ENCODE data around the gene ATG2A. TPM values are rescaled to one million over a fixed set of nuclear protein-coding genes. Genes with fewer than 3 reads are reported as not detected.
"Not testable (repeated sequence)": the region's sequence is repeated elsewhere in the genome, so short reads cannot be mapped to it uniquely, and the experiment has no call there.

Gene ATG2A
- polyA plus RNA-seq, 3 donors, result 12.4 to 14.7 (median 14.5) TPM

DNA sequence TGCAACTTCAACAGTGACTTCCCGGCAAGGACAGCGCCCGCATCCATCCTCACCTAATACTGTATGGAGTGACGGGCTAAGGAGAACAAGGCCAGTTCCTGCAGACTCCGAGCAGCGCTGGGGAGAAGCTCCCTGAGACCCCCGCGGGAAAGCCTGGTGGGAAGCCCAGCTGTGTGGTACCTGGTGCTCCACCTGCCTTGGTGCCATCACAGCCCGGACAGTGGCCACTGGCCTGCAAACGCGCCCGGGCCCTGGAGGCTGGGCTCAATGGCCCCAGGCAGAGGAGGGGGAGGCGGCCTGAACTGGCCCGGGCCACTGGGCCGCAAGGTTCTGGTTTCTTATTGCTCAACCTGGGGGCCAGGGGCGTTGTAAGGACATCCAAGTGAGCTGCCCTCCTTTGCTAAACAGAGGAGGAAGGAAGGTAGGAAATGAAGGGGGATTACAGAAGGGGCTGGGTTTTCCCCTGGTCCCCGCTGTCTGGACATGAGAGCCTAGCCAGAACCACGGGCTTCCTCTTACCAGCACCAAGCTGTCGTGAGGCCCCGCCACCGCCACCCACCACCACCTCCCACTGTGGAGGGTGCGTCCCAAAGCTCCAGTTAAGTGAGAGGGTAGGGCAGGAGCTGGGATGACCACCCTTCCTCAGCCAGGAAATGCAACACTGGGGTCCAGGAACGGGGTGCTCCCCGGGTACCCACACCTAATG lies 64.1 kb downstream of the ATG2A start:
- H3K27ac ChIP-seq (ENCODE audit: low read depth, low read length), result no peak overlapping the region
- 62 to 84% (median 69%) methylated on average over 21 to 24 of the region's 24 CpGs for WGBS, 3 donors

DNA sequence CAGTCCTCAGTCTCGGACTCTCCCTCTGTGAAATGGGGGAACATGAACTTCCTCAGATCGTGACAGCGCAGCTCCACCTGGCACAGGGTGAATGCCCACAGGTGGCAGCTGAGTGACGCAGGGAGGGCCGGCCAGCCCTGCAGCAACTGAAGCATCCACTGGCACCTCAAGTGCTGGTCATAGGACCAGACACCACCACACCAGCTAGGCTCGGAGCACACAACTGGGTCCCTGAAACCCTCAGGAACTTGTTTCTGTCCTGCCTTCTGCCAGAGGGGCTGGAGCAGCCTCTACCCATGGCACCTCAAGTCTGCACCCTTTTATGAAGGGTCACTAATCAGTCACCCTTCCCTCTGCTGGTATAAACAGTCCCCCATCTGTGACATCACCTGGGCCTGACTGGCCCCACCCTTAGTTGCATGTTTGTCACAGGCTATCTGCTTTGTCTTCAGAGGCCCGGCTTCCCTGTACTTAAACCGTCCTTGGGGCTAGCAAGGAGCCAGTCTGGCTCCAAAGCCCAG lies 65.1 kb downstream of the ATG2A start:
- WGBS, 3 donors, result 80 to 88% (median 88%) methylated on average over 8 of the region's 8 CpGs
- no peak overlapping the region for H3K27ac ChIP-seq (ENCODE audit: low read depth, low read length)

DNA sequence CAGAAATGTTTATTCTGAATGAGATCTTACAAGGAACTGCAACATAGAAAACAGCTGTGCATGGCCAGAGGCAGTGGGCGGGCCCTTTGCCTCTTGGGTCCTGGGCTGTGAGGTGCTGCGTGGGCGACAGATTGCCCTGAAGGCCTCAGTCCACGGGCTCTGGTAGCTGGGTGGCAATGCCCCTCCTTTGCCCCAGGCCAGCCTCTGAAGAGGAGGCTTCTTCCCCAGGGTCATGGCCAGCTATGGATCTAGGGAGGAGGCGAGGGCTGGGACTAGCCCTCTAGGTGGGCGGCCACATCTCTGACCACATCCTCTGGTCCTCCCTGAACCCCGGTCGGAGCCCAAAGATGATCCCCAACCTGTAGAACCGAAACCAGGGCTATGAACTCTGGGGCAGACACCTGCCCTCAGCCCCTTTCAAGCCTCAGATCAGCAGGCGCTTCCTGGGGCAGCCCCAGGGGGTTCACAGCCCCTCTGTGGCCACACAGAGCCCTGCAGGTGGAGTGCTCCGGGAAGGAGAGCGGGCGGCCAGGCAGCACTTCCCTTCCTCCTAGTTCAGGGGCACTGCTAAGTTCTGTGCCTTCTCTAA lies 65.9 kb downstream of the ATG2A start:
- no peak overlapping the region for H3K27ac ChIP-seq (ENCODE audit: low read depth, low read length)
- WGBS, 3 donors, result 51 to 77% (median 64%) methylated on average over 13 of the region's 13 CpGs

DNA sequence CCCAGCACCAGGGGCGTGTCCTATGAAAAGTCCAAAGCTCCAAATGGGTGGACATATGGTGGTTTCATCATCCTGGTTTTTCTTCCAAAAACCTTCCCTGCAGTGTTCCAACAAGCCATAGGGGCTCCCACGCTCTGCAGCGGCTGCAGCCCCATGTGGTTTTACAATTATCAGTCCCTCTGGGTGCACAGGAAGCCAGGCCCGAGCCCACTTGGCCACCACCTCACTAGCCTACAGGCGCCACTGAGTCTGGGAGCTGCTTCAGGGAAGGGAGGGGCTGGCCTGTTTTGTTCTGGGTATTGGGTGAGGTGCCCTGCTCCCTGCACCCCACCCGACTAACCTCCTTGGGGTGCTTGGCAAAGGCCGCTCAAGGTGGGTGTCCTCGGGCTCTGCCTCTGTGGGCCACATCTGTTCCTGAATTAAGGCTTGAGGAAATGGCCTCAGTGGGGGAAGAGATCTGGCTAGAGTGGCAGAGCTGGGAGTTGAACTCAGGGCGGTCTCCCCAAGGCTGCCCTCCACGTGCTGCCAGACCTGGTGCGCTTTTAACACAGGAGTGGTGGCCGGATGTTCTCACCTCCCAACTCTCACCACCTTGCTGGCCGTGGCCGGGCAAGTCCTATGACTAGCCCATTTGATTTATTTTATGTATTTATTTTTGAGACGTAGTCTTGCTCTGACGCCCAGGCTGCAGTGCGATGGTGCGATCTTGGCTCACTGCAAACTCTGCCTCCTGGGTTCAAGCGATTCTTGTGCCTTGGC lies 67.2 kb downstream of the ATG2A start:
- no peak overlapping the region for H3K27ac ChIP-seq (ENCODE audit: low read depth, low read length)
- 65 to 79% (median 69%) methylated on average over 19 of the region's 19 CpGs for WGBS, 3 donors

DNA sequence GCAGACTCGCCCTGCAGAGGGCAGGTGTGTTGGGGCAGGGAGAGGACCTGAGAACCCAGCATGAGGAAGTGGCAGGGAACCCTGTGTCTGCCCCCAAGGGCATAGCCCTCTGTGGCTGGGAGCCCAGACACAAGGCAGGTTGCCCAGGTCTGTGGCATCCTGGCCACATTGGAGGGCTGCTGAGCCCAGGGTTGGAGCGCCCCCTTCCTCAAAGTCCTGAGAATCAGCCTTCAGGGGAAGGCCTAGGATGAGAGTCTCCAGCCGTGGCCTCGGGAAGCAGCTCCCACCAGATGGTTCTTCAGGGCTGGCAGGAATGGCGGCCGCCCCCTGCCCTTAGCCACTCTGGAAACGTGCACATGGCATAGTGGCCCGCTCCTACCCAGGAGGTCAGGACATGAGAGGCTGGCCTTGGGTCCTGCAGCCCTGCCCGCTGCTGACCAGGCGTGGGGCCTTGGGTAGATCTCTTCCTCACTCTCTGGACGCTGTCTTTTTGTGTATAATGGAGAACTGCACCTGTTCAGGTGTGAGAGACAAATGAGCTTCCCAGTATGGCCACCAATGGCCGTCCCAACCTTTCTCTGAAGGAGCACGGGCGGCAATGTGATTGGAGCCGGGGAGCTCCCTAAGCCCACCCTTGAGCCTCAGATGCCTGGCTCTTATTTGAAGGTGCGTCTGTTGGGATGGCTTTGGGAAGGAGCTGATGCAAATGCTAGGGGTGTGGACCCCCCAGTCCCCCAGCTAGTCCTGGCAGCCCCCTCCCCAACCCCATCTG lies 68.0 kb downstream of the ATG2A start:
- 75 to 82% (median 82%) methylated on average over 16 of the region's 16 CpGs for WGBS, 3 donors
- H3K27ac ChIP-seq (ENCODE audit: low read depth, low read length), result no peak overlapping the region

DNA sequence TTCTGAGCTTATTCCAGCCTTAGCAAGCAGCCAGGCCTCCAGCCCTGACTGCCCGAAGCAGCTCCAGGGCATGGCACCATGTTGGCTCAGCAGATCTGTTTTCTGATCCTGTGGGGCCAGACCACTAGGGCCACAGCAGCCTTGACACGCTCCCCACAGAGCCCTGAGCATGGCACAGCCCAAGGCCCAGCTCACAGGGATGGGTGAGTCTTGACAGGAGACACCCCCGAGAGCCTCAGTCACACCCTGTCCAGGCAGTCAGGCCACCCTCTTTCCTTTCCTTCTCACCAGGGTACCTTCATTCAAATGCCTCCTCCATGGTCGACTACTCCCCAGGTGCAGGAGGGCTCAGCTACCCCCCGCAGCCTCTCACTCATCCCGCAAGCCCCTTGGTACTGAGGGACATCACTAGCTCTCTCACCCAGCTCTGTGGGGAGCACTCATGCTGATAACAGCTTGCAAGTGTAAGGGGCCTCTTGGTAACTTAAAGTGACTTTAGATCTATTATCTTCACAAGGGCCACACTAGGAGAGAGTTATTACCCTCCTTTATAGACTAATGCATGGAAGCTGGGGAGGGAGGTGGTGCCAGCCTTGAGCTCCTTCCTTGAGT lies 68.7 kb downstream of the ATG2A start:
- WGBS, 3 donors, result 79 to 81% (median 80%) methylated on average over 6 of the region's 6 CpGs
- H3K27ac ChIP-seq (ENCODE audit: low read depth, low read length), result no peak overlapping the region

DNA sequence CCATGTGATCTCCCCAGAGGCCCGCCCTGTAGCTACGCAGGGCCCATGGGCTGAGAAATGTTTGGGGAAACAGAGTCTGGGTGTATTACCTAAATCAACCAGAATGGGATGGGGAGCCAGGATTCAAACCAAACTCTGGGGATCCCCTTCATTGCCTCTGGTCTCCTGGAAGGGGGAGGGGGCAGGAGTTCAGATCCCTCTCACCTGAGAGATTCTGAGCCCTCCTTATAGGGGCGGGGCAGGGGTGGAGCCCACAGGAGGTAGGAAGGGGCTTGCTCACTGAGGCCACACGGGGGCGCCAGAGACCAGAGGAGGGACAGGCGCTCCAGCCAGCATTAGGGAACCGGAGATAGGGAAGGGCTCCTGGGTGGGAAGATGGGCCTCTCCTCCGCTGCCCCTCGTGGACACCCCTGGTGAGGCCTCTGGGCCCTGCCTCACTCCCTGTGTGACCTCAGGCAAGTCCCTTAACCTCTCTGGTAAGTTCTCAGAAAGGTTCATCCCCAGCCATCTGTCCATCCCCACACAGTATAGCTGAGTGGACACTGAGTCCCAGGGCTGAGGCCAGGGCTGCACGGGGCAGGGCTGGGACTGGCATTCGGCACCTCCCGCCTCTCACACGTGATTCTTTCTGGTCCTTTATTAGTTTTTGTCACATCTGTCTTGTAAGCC lies 69.9 kb downstream of the ATG2A start:
- H3K27ac ChIP-seq (ENCODE audit: low read depth, low read length), result no peak overlapping the region
- WGBS, 3 donors, result 22 to 27% (median 24%) methylated on average over 13 of the region's 13 CpGs

DNA sequence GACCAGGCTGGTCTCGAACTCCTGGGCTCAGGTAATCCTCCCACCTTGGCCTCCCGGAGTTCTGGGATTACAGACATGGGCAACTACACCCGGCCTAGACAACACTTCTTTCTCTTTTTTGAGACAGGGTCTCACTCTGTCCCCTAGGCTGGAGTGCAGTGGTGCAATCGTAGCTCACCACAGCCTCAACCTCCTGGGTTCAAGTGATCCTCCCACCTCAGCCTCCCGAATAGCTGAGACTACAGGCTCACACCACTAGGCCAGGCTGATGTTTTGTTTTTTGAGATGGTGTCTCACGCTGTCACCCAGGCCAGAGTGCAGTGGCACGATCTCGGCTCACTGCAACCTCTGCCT lies 71.3 kb downstream of the ATG2A start:
- H3K27ac ChIP-seq (ENCODE audit: low read depth, low read length), result not testable (repeated sequence)
- 86 to 92% (median 91%) methylated on average over 8 of the region's 8 CpGs for WGBS, 3 donors

DNA sequence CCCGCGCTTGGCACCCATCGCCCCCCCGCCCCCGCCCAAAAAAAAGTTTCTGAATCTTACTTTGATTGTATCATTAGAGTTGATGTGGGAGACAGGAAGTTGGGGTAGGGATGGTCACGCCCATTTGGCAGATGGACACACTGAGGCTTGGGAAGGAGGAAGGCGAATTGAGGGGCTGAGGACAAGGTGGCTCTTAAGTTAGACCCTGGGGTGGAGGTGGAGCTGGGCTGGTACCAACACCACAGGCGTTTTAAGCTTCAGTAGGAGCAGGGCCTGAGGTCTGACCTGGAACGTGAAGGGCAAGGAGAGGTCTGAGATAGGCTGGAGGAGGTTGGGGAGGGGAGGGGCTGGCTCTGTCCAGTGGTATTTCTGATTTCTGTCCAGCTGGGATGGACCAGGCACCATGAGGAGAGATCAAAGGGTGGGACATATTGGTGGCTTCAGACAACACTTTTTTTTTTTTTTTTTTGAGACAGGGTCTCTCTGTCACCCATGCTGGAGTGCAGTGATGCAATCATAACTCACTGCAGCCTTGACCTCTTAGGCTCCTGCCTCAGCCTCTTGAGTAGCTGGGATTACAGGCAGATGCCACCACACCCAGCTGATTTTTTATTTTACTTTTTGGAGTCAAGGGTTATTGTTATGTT lies 71.8 kb downstream of the ATG2A start:
- no peak overlapping the region for H3K27ac ChIP-seq (ENCODE audit: low read depth, low read length)
- 17 to 27% (median 23%) methylated on average over 9 of the region's 9 CpGs for WGBS, 3 donors

Other genes starting within 250 kb of the ATG2A start
- 1 to 10 TPM; 1.2 to 4.6 (median 2.7) TPM for gene NRXN2, start 194.0 kb downstream of the ATG2A start, polyA plus RNA-seq
- 10 to 100 TPM in 2 of 3 donors, 1 to 10 TPM in 1; 9.8 to 96.4 (median 26.9) TPM for gene RASGRP2, start 173.1 kb downstream of the ATG2A start, polyA plus RNA-seq
- 1 to 10 TPM; 3.2 to 9.6 (median 8.7) TPM for gene PYGM, start 157.2 kb downstream of the ATG2A start, polyA plus RNA-seq
- gene SF1, start 138.7 kb downstream of the ATG2A start, polyA plus RNA-seq, result 100 to 1,000 TPM in 2 of 3 donors, 10 to 100 TPM in 1; 51.6 to 156 (median 124) TPM
- gene MAP4K2, start 114.0 kb downstream of the ATG2A start, polyA plus RNA-seq, result 10 to 100 TPM in 2 of 3 donors, 1 to 10 TPM in 1; 6.4 to 23.2 (median 15.4) TPM
- gene MEN1, start 106.7 kb downstream of the ATG2A start, polyA plus RNA-seq, result 10 to 100 TPM; 13.9 to 15.7 (median 14.6) TPM
- 1 to 10 TPM in 2 of 3 donors, under 1 TPM in 1; 0.90 to 9.7 (median 1.4) TPM for gene CDC42BPG, start 72.6 kb downstream of the ATG2A start, polyA plus RNA-seq
- 10 to 100 TPM; 10.3 to 68.5 (median 22.9) TPM for gene EHD1, start 38.6 kb downstream of the ATG2A start, polyA plus RNA-seq
- gene PPP2R5B, start 7.5 kb upstream of the ATG2A start, polyA plus RNA-seq, result 10 to 100 TPM in 2 of 3 donors, 1 to 10 TPM in 1; 10.0 to 17.9 (median 13.0) TPM
- 1 to 10 TPM in 1 of 3 donors, not detected in 2; 3.6 TPM for gene GPHA2, start 18.7 kb upstream of the ATG2A start, polyA plus RNA-seq
- gene MAJIN, start 54.9 kb upstream of the ATG2A start, polyA plus RNA-seq, result under 1 TPM in 1 of 3 donors, not detected in 2; 0.08 TPM
- gene BATF2, start 79.8 kb upstream of the ATG2A start, polyA plus RNA-seq, result 1 to 10 TPM; 1.2 to 7.4 (median 5.5) TPM
- gene ARL2, start 97.0 kb upstream of the ATG2A start, polyA plus RNA-seq, result 100 to 1,000 TPM in 2 of 3 donors, 10 to 100 TPM in 1; 57.9 to 226 (median 169) TPM
- gene SNX15, start 110.2 kb upstream of the ATG2A start, polyA plus RNA-seq, result 10 to 100 TPM; 14.3 to 27.7 (median 25.3) TPM
- gene SAC3D1, start 124.0 kb upstream of the ATG2A start, polyA plus RNA-seq, result 10 to 100 TPM in 1 of 3 donors, 1 to 10 TPM in 2; 7.8 to 10.7 (median 7.9) TPM
- 10 to 100 TPM in 2 of 3 donors, 1 to 10 TPM in 1; 3.1 to 28.8 (median 12.0) TPM for gene NAALADL1, start 141.3 kb upstream of the ATG2A start, polyA plus RNA-seq
- 1 to 10 TPM in 1 of 3 donors, under 1 TPM in 2; 0.39 to 1.3 (median 0.52) TPM for gene CDCA5, start 166.8 kb upstream of the ATG2A start, polyA plus RNA-seq
- 10 to 100 TPM; 29.7 to 40.9 (median 35.5) TPM for gene ZFPL1, start 167.0 kb upstream of the ATG2A start, polyA plus RNA-seq
- gene VPS51, start 179.0 kb upstream of the ATG2A start, polyA plus RNA-seq, result 100 to 1,000 TPM; 109 to 192 (median 128) TPM
- gene TM7SF2, start 194.7 kb upstream of the ATG2A start, polyA plus RNA-seq, result 100 to 1,000 TPM in 1 of 3 donors, 10 to 100 TPM in 2; 25.3 to 151 (median 78.4) TPM
- 10 to 100 TPM in 2 of 3 donors, 1 to 10 TPM in 1; 5.1 to 15.1 (median 12.3) TPM for gene ZNHIT2, start 200.5 kb upstream of the ATG2A start, polyA plus RNA-seq
- 1,000 to 10,000 TPM in 1 of 3 donors, 100 to 1,000 TPM in 2; 732 to 1,153 (median 967) TPM for gene FAU, start 204.9 kb upstream of the ATG2A start, polyA plus RNA-seq
- 10 to 100 TPM; 22.3 to 32.5 (median 30.9) TPM for gene MRPL49, start 205.1 kb upstream of the ATG2A start, polyA plus RNA-seq
- 10 to 100 TPM; 17.0 to 43.7 (median 31.3) TPM for gene SYVN1, start 217.3 kb upstream of the ATG2A start, polyA plus RNA-seq

All from adipose tissue (tissue), 3 donors.